Fibroblast of lung (primary cell): Measurements from ENCODE around the gene KCNIP4. TPM values are rescaled to one million over a fixed set of nuclear protein-coding genes. Genes with fewer than 3 reads are reported as not detected.

Experiments
- DNase-seq, 2 donors: peaks; one replicate each; pipeline versions ENCODE4 v3.0.0 to v3.0.0-alpha.2; 2010; ENCODE audit warnings: low read depth in 2 of 2
- H2AFZ ChIP-seq: 2 replicates; pipeline ENCODE4 v1.5.1; 2012; ENCODE audit warnings: low read length, control low read depth, inconsistent platforms
- H3K27ac ChIP-seq: 2 replicates; pipeline ENCODE4 v1.5.1; 2011; ENCODE audit warnings: low read length, control low read depth; ENCODE audit not compliant: insufficient read depth
- H3K27me3 ChIP-seq: 2 replicates; pipeline ENCODE4 v1.5.1; 2011; ENCODE audit warnings: mild to moderate bottlenecking, low read length; ENCODE audit not compliant: control insufficient read depth, insufficient read depth
- H3K36me3 ChIP-seq: 2 replicates; pipeline ENCODE4 v1.5.1; 2011; ENCODE audit warnings: low read length; ENCODE audit not compliant: control insufficient read depth, insufficient read depth
- H3K4me1 ChIP-seq: 2 replicates; pipeline ENCODE4 v1.5.1; 2011; ENCODE audit warnings: low read length; ENCODE audit not compliant: control insufficient read depth, insufficient read depth; ENCODE audit errors: extremely low read depth
- H3K4me2 ChIP-seq: 2 replicates; pipeline ENCODE4 v1.5.1; 2011; ENCODE audit warnings: low read length, control low read depth; ENCODE audit not compliant: insufficient read depth; ENCODE audit errors: extremely low read depth
- H3K4me3 ChIP-seq, 4 experiments: fragments of 200-600 bp in 1 of 4; sonication (generic) in 1 of 4; replicated peaks in 1 of 4; 2 replicates each; pipeline ENCODE4 v1.5.1; 2011 to 2016; ENCODE audit warnings: low read length in 4 of 4, low read depth in 3 of 4, mild to moderate bottlenecking in 3 of 4, control low read depth in 2 of 4, inconsistent platforms in 1 of 4, mixed read lengths in 1 of 4; ENCODE audit not compliant: insufficient read depth in 1 of 4; ENCODE audit errors: control extremely low read depth in 1 of 4
- H3K79me2 ChIP-seq: 2 replicates; pipeline ENCODE4 v1.5.1; 2012; ENCODE audit warnings: mild to moderate bottlenecking, low read length, inconsistent platforms; ENCODE audit not compliant: control insufficient read depth, insufficient read depth
- H3K9ac ChIP-seq: 2 replicates; pipeline ENCODE4 v1.5.1; 2011; ENCODE audit warnings: mild to moderate bottlenecking, low read length, control low read depth; ENCODE audit not compliant: insufficient read depth
- H3K9me3 ChIP-seq: 2 replicates; pipeline ENCODE4 v1.5.1; 2012; ENCODE audit warnings: low read depth, low read length; ENCODE audit not compliant: control insufficient read depth, insufficient read depth
- H4K20me1 ChIP-seq: 2 replicates; pipeline ENCODE4 v1.5.1; 2011; ENCODE audit warnings: low read length; ENCODE audit not compliant: control insufficient read depth, insufficient read depth; ENCODE audit errors: extremely low read depth
- EZH2 ChIP-seq: IDR thresholded peaks from 2 replicates; pipeline ENCODE4 v1.5.1; 2012; ENCODE audit warnings: low read length, control low read depth, mild to moderate bottlenecking; ENCODE audit errors: missing control alignments
- polyA plus RNA-seq, 2 donors: library from polyadenylated mRNA; depleted of rRNA in 1 of 2; stranded (reverse) in 1 of 2; unstranded in 1 of 2; fragments of >200 nt; gene quantifications; 2 replicates each; pipeline ENCODE4 v1.2.1, GENCODE V29; 2011 to 2012; ENCODE audit warnings: missing spikeins in 1 of 2
- total RNA-seq: library from RNA; depleted of rRNA; stranded (reverse); fragments of >200 nt; gene quantifications from 2 replicates; pipeline ENCODE4 v1.2.1, GENCODE V29; 2014
- TF ChIP-seq, protein P1 (sequence below), 2 donors: IDR thresholded peaks in 1 of 2; conservative IDR thresholded peaks in 1 of 2; 1 replicate in 1 of 2; 2 replicates in 1 of 2; pipeline ENCODE4 v1.5.1; 2011 to 2012; ENCODE audit warnings: low read length in 2 of 2, control low read depth in 1 of 2, inconsistent platforms in 1 of 2, low read depth in 1 of 2, mild to moderate bottlenecking in 1 of 2

Gene KCNIP4
- total and polyA plus RNA-seq, 2 donors (not counting 1 experiment from before 2014, with no cell fraction given): not detected

DNA sequence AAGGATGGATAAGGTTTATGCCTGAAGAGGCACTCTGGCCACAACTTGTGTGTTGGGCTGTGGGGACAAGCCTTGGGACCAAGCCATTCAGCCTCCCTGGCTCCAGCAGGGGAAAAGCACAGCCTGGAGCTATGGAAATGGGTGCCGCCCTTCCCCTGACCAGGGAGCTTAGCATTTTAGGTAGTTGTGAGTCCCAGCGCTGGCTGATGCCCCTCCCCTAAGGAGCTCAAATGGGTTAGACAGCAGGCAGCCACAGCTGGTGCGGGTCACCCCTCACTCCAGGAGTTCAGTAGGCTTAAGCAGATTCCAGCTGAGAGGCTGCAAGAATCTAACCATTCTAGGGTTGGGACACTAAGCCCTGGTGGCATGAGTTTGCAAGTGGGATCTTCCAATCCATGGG lies 172.9 kb downstream of the KCNIP4 start:
- H3K9me3 ChIP-seq: no peaks in the 10 kb centered on the region
- TF ChIP-seq, protein P1, sequence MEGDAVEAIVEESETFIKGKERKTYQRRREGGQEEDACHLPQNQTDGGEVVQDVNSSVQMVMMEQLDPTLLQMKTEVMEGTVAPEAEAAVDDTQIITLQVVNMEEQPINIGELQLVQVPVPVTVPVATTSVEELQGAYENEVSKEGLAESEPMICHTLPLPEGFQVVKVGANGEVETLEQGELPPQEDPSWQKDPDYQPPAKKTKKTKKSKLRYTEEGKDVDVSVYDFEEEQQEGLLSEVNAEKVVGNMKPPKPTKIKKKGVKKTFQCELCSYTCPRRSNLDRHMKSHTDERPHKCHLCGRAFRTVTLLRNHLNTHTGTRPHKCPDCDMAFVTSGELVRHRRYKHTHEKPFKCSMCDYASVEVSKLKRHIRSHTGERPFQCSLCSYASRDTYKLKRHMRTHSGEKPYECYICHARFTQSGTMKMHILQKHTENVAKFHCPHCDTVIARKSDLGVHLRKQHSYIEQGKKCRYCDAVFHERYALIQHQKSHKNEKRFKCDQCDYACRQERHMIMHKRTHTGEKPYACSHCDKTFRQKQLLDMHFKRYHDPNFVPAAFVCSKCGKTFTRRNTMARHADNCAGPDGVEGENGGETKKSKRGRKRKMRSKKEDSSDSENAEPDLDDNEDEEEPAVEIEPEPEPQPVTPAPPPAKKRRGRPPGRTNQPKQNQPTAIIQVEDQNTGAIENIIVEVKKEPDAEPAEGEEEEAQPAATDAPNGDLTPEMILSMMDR (conservative IDR thresholded peaks at IDR 0.05 in 1 of 2, IDR thresholded peaks at IDR 0.05 in 1 of 2; ENCODE audit: low read depth in 1 of 2, low read length in 2 of 2): no peak
- no peak for TF ChIP-seq EZH2
- H3K79me2 ChIP-seq: no peaks in the 10 kb centered on the region
- H2AFZ ChIP-seq: no peak overlapping the region
- no peak for DNase-seq
- H4K20me1 ChIP-seq: no peaks in the 10 kb centered on the region
- no peak overlapping the region for H3K4me3 ChIP-seq
- H3K27me3 ChIP-seq: no peaks in the 10 kb centered on the region
- no peak overlapping the region for H3K9ac ChIP-seq
- no peaks in the 10 kb centered on the region for H3K36me3 ChIP-seq
- H3K4me2 ChIP-seq: no peak overlapping the region
- H3K4me1 ChIP-seq: no peaks in the 10 kb centered on the region
- no peak overlapping the region for H3K27ac ChIP-seq

DNA sequence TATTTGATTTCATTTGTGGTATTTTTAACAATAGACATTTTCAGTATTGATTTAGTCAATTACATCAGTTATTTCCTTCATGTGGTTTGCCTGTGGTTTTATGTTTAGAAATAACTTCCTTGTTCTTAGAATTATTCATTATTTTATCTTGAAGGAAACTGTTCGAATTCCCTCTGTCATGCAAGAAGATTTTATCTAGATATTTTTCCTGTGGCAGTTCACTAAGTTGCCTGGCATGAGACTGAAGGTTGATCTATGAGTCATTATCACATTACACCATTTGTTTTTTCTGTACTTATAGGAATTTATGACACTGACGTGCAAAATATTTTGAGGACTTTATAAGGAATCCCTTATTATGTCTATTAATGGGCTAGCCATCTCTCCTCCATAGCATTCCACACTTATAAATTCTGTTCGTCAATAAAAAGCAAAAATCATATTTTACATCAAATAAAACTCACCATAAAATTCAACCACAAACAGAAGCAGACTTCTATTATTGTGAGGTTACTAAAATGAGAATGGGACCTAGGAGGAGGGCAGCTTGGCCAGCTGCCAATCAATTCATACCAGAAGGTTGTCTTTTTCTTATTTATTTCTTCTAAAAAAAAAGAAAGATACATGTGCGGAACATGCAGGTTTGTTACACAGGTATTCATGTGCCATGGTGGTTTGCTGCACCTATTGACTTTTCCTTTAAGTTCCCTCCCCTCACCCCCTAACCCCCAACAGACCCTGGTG lies 179.0 kb downstream of the KCNIP4 start:
- DNase-seq: peak; percentile 69 to 90
- no peaks in the 10 kb centered on the region for H3K4me1 ChIP-seq
- no peak overlapping the region for H3K27ac ChIP-seq
- no peaks in the 10 kb centered on the region for H3K27me3 ChIP-seq
- no peaks in the 10 kb centered on the region for H3K36me3 ChIP-seq
- H2AFZ ChIP-seq: no peak overlapping the region
- no peak overlapping the region for H3K4me2 ChIP-seq
- no peak overlapping the region for H3K9ac ChIP-seq
- no peak overlapping the region for H3K4me3 ChIP-seq
- TF ChIP-seq, protein P1 (conservative IDR thresholded peaks at IDR 0.05 in 1 of 2, IDR thresholded peaks at IDR 0.05 in 1 of 2; ENCODE audit: low read depth in 1 of 2, low read length in 2 of 2): no peak
- no peak for TF ChIP-seq EZH2
- H4K20me1 ChIP-seq: no peaks in the 10 kb centered on the region
- no peaks in the 10 kb centered on the region for H3K79me2 ChIP-seq
- no peaks in the 10 kb centered on the region for H3K9me3 ChIP-seq

DNA sequence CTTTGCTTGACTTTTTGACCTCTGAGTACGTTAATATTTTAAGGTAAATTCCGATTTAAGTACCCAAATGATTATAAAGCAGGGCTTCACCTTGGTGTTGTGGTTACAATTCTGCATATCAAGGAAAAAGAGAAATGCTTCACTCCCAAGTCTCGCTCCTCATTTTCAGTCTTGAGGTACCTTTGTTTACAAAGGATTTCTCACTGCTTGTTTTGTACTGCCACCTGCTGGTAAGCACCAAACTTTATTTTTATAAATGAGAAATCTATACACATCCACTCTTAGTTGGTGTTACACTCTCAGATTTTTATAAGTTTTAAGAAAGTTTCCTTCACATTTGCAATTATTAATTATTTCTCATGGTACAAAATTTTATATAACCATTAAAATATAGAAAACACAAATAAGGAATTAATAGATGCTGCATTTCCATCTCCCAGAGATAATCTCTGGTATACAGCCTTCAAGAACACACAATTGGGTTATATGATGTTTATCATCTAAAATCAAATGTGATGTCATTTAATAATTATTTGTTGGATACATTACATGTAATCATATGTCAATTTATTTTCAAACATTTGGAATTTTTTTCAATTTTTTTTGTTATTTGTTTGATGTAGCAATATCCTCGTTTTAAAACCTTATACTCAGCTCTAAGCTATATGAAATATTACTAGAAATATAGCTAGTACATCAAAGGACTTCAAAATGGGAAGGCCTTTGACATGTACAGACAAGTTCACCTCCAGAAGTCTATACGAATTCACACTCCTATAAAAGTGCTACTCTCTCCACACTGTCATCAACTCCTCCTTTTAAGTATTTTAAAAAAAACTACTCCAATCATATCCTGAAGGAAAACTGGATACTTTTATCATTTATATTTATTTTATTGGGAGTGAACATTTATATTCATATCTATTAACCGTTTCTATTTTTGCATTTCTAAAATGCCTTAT lies 179.9 kb downstream of the KCNIP4 start:
- Histone ChIP-seq H3K4me3 (peak overlapping the region in 1 of 4 experiments; percentile 17), H3K4me1 (no peaks in the 10 kb centered on the region), H3K27ac (no peak overlapping the region), H3K4me2 (peak overlapping the region; percentile 40), H2AFZ (peak overlapping the region; percentile 29), H4K20me1 (no peaks in the 10 kb centered on the region), H3K9ac (no peak overlapping the region), H3K9me3 (no peaks in the 10 kb centered on the region), H3K36me3 (no peaks in the 10 kb centered on the region), H3K27me3 (no peaks in the 10 kb centered on the region), H3K79me2 (no peaks in the 10 kb centered on the region)
- DNase-seq: peak; percentile 50 to 73
- no peak for TF ChIP-seq EZH2
- TF ChIP-seq, protein P1 (conservative IDR thresholded peaks at IDR 0.05 in 1 of 2, IDR thresholded peaks at IDR 0.05 in 1 of 2; ENCODE audit: low read depth in 1 of 2, low read length in 2 of 2): peak; percentile 63 to 71
